Endodermal cell (in vitro differentiated cells): ENCODE results near the gene PPP1R9A. TPM values are rescaled to one million over a fixed set of nuclear protein-coding genes. Genes with fewer than 3 reads are reported as not detected.
A peak's percentile ranks its signal among the peaks of the same experiment; 100 is the strongest.

ENCODE experiments used
- DNase-seq: peaks from one replicate; pipeline ENCODE4 v3.0.0-alpha.2; 2017
- H3K27ac ChIP-seq: 2 replicates; pipeline ENCODE4 v1.5.1; 2013; ENCODE audit warnings: mild to moderate bottlenecking, low read depth, low read length, moderate library complexity
- H3K27me3 ChIP-seq: 2 replicates; pipeline ENCODE4 v1.6.1; 2013; ENCODE audit warnings: mild to moderate bottlenecking, low read length, moderate library complexity; ENCODE audit not compliant: insufficient read depth, control insufficient read depth, poor library complexity, severe bottlenecking
- H3K36me3 ChIP-seq: 2 replicates; pipeline ENCODE4 v1.7.0; 2013; ENCODE audit warnings: mild to moderate bottlenecking, low read length, moderate library complexity; ENCODE audit not compliant: control insufficient read depth, insufficient read depth
- H3K4me1 ChIP-seq: one replicate; pipeline ENCODE4 v1.7.0; 2013; ENCODE audit warnings: low read length; ENCODE audit not compliant: control insufficient read depth, insufficient read depth
- H3K4me3 ChIP-seq: 2 replicates; pipeline ENCODE4 v1.5.1; 2013; ENCODE audit warnings: mild to moderate bottlenecking, low read length, moderate library complexity
- H3K9ac ChIP-seq: 2 replicates; pipeline ENCODE4 v1.6.1; 2013; ENCODE audit warnings: mild to moderate bottlenecking, low read length, moderate library complexity; ENCODE audit not compliant: poor library complexity, severe bottlenecking; ENCODE audit errors: extremely low read depth
- H3K9me3 ChIP-seq: 2 replicates; pipeline ENCODE4 v1.6.1; 2013; ENCODE audit warnings: mild to moderate bottlenecking, low read length, moderate library complexity; ENCODE audit not compliant: control insufficient read depth
- H3K27ac Mint-ChIP-seq: 2 replicates; pipeline ENCODE4 v1.8.0; 2020; ENCODE audit warnings: mixed read lengths
- H3K27me3 Mint-ChIP-seq: 2 replicates; pipeline ENCODE4 v1.8.0; 2021; ENCODE audit warnings: mild to moderate bottlenecking, mixed read lengths; ENCODE audit not compliant: insufficient read depth
- H3K36me3 Mint-ChIP-seq: 2 replicates; pipeline ENCODE4 v1.8.0; 2020; ENCODE audit warnings: low read depth, mixed read lengths
- H3K4me1 Mint-ChIP-seq: 2 replicates; pipeline ENCODE4 v1.8.0; 2020; ENCODE audit warnings: mixed read lengths
- H3K4me3 Mint-ChIP-seq: 2 replicates; pipeline ENCODE4 v1.8.0; 2020; ENCODE audit warnings: mild to moderate bottlenecking, moderate library complexity, mixed read lengths
- H3K9me3 Mint-ChIP-seq: 2 replicates; pipeline ENCODE4 v1.8.0; 2020; ENCODE audit warnings: mild to moderate bottlenecking, mixed read lengths
- WGBS, 2 experiments: methylation state at CpG; one replicate each; pipeline versions ENCODE4 v1.1.5 to v1.1.7; 2013; ENCODE audit warnings: missing lambda C conversion rate in 2 of 2, mixed read lengths in 1 of 2; ENCODE audit not compliant: insufficient coverage in 1 of 2, insufficient read length in 1 of 2; 5-methylcytosine and 5-hydroxymethylcytosine counted together
- total RNA-seq, 2 donors: library from RNA; stranded (reverse); fragmentation: NEBNext Ultra II Directional in 1 of 2; extraction: Animal tissue kit (Norgen Biotek cat#: 25700) in 1 of 2; gene quantifications; 2 replicates in 1 of 2; 3 replicates in 1 of 2; pipeline ENCODE4 v1.2.1, GENCODE V29; 2021
- TF ChIP-seq, protein P1 (sequence below): fragments of 200-600 bp; sonication (generic); conservative IDR thresholded peaks from 2 replicates; pipeline ENCODE4 v1.5.0; 2021; ENCODE audit warnings: antibody characterized with exemption, mild to moderate bottlenecking

PPP1R9A gene
- total RNA-seq, 2 donors from 2014 or later = 38.7 to 39.4 TPM

DNA sequence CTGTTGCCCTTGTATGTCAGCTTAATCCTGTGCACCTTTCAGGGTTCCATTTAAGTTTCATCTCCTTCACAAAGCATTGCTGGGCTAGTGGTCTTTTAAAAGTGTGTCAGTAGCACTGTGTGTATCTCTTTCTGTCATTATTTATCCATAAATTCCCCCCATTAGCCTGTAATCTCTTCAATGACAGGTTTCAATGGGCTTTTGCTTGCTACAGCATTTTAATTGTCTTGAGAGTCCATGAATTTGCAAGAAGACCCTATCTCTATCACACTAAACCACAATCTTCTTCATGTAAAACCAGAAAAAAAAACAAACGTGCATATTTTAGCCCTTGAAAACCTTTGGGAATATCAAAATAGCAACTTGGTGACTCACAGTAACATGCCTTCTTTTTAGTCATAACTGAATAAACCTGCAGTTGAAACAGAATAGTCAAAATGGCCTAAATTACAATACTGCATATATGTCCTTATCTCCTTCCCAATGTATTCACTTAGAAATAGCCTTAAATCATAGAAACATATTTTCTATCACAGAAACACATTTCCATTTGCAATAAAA is 298.4 kb downstream of the PPP1R9A start:
- Histone ChIP-seq H3K9ac (no peak overlapping the region), H3K27me3 (no peaks in the 10 kb centered on the region), H3K9me3 (no peaks in the 10 kb centered on the region), H3K4me1 (no peaks in the 10 kb centered on the region), H3K36me3 (no peaks in the 10 kb centered on the region), H3K27ac (peak overlapping the region; percentile 21), H3K4me3 (no peak overlapping the region)
- no peaks in the 10 kb centered on the region for H3K4me1 Mint-ChIP-seq
- H3K4me3 Mint-ChIP-seq = no peak overlapping the region
- 83 to 87% methylated on average over 1 of the region's 1 CpG for WGBS, 2 experiments
- DNase-seq = no peak
- TF ChIP-seq, protein P1, sequence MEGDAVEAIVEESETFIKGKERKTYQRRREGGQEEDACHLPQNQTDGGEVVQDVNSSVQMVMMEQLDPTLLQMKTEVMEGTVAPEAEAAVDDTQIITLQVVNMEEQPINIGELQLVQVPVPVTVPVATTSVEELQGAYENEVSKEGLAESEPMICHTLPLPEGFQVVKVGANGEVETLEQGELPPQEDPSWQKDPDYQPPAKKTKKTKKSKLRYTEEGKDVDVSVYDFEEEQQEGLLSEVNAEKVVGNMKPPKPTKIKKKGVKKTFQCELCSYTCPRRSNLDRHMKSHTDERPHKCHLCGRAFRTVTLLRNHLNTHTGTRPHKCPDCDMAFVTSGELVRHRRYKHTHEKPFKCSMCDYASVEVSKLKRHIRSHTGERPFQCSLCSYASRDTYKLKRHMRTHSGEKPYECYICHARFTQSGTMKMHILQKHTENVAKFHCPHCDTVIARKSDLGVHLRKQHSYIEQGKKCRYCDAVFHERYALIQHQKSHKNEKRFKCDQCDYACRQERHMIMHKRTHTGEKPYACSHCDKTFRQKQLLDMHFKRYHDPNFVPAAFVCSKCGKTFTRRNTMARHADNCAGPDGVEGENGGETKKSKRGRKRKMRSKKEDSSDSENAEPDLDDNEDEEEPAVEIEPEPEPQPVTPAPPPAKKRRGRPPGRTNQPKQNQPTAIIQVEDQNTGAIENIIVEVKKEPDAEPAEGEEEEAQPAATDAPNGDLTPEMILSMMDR = no peak
- no peak overlapping the region for H3K27ac Mint-ChIP-seq
- H3K27me3 Mint-ChIP-seq = no peaks in the 10 kb centered on the region
- H3K36me3 Mint-ChIP-seq = no peaks in the 10 kb centered on the region
- no peaks in the 10 kb centered on the region for H3K9me3 Mint-ChIP-seq

DNA sequence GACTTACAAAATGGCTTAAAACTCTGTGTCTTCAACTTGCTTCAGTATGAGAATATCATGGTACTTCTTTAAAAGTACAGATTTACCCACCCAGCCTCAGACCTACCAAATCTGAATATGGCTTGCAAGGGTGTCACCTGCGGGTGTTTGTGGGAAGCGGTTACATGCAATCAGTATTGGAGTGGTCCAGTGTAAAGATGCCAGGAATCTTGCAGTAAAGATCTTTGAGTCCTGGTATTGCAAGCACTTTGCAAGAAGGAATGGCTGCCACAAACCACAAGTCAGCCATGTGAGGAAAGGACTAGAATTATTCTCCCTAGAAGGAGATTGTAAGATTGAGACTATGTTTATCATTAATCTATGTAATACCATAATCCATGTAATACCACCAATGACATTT is 301.9 kb downstream of the PPP1R9A start:
- Mint-ChIP-seq H3K36me3 (no peaks in the 10 kb centered on the region), H3K27me3 (no peaks in the 10 kb centered on the region), H3K27ac (no peak overlapping the region), H3K9me3 (peaks cover under 1% of the 10 kb centered on the region), H3K4me1 (no peaks in the 10 kb centered on the region), H3K4me3 (no peak overlapping the region)
- WGBS, 2 experiments = 87 to 98% methylated on average over 2 of the region's 2 CpGs
- H3K36me3 ChIP-seq = no peaks in the 10 kb centered on the region
- TF ChIP-seq, protein P1 = no peak
- no peak for DNase-seq
- H3K27me3 ChIP-seq = no peaks in the 10 kb centered on the region
- H3K4me1 ChIP-seq = no peaks in the 10 kb centered on the region
- no peaks in the 10 kb centered on the region for H3K9me3 ChIP-seq
- H3K9ac ChIP-seq = no peak overlapping the region
- no peak overlapping the region for H3K27ac ChIP-seq
- H3K4me3 ChIP-seq = no peak overlapping the region

DNA sequence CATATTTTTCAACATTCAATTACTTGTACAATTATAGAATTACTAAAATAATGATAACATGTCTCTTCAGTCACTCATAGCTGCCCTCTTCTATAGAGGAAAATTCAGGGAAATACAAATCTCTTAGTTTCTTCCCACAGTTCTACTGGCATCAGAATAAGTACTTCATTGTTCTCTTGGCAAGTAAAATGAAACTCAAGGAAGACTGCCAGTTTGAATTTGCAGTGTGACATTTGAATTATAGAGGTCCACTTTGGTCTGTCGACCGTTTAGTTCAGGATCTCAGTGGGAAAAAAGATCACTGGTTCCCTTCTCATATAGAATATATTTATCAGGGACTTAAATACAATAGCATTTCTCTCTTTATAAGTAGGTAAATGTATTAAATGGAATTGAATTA is 302.4 kb downstream of the PPP1R9A start:
- no peak overlapping the region for H3K27ac ChIP-seq
- no peak for DNase-seq
- H3K4me1 ChIP-seq = no peaks in the 10 kb centered on the region
- no peaks in the 10 kb centered on the region for H3K9me3 ChIP-seq
- no peak overlapping the region for H3K4me3 ChIP-seq
- TF ChIP-seq, protein P1 = no peak
- no peak overlapping the region for H3K9ac ChIP-seq
- no peak overlapping the region for H3K27ac Mint-ChIP-seq
- H3K27me3 Mint-ChIP-seq = no peaks in the 10 kb centered on the region
- peaks cover 5% of the 10 kb centered on the region for H3K9me3 Mint-ChIP-seq
- no peak overlapping the region for H3K4me3 Mint-ChIP-seq
- H3K36me3 ChIP-seq = no peaks in the 10 kb centered on the region
- no CpG with 5 or more reads among the region's 2 CpGs for WGBS, 2 experiments
- H3K36me3 Mint-ChIP-seq = no peaks in the 10 kb centered on the region
- H3K4me1 Mint-ChIP-seq = no peaks in the 10 kb centered on the region
- no peaks in the 10 kb centered on the region for H3K27me3 ChIP-seq
